Lower leg skin (tissue), 4 donors: ENCODE data around the gene FTO. TPM values are rescaled to one million over a fixed set of nuclear protein-coding genes. Genes with fewer than 3 reads are reported as not detected.

ENCODE experiments used
- DNase-seq, 2 donors: peaks; one replicate each; pipeline ENCODE4 v3.0.0-alpha.2; 2019; ENCODE audit warnings: low spot score in 2 of 2
- H3K4me3 ChIP-seq: fragments of 200-600 bp; sonication (generic); 2 replicates; pipeline ENCODE4 v1.5.1; 2017; ENCODE audit warnings: mild to moderate bottlenecking, low read depth; ENCODE audit not compliant: poor library complexity, severe bottlenecking
- POLR2A ChIP-seq, 2 donors: fragments of 450-650 bp; IDR thresholded peaks; one replicate each; pipeline ENCODE4 v1.6.1; 2016 to 2017; ENCODE audit warnings: antibody characterized with exemption in 2 of 2, mild to moderate bottlenecking in 1 of 2, moderate library complexity in 1 of 2
- WGBS, 2 donors: methylation state at CpG; one replicate each; pipeline ENCODE4 v1.1.5; 2018; 5-methylcytosine and 5-hydroxymethylcytosine counted together
- intact Hi-C: fragments of 100-400 bp; cut with DNase I; formaldehyde crosslinking; loops from one replicate; pipeline ENCODE4 v1.15.0; 2023; ENCODE audit warnings: low total_unique reads
- total RNA-seq, 4 donors: library from RNA; depleted of rRNA; stranded (reverse); fragments of >200 nt; gene quantifications; one replicate each; pipeline ENCODE4 v1.1.0, GENCODE V29; 2016
- TF ChIP-seq, protein P1 (sequence below), 3 donors: fragments of 450-650 bp; IDR thresholded peaks; one replicate each; pipeline ENCODE4 v1.5.1; 2016; ENCODE audit warnings: antibody characterized with exemption in 3 of 3, mild to moderate bottlenecking in 3 of 3, moderate library complexity in 2 of 3

Gene FTO
- total RNA-seq, 4 donors from 2014 or later = 61.2 to 88.2 (median 64.1) TPM

GRCh38 chr16:53949715-53950410 lies 245.9 kb downstream of the FTO start:
- no peak for DNase-seq
- no peak overlapping the region for H3K4me3 ChIP-seq
- intact Hi-C loops = no loop called here
- TF ChIP-seq, protein P1, sequence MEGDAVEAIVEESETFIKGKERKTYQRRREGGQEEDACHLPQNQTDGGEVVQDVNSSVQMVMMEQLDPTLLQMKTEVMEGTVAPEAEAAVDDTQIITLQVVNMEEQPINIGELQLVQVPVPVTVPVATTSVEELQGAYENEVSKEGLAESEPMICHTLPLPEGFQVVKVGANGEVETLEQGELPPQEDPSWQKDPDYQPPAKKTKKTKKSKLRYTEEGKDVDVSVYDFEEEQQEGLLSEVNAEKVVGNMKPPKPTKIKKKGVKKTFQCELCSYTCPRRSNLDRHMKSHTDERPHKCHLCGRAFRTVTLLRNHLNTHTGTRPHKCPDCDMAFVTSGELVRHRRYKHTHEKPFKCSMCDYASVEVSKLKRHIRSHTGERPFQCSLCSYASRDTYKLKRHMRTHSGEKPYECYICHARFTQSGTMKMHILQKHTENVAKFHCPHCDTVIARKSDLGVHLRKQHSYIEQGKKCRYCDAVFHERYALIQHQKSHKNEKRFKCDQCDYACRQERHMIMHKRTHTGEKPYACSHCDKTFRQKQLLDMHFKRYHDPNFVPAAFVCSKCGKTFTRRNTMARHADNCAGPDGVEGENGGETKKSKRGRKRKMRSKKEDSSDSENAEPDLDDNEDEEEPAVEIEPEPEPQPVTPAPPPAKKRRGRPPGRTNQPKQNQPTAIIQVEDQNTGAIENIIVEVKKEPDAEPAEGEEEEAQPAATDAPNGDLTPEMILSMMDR (IDR thresholded peaks at IDR 0.05) = no peak
- TF ChIP-seq POLR2A (IDR thresholded peaks at IDR 0.05) = no peak
- WGBS, 2 donors = 73 to 79% methylated on average over 6 of the region's 6 CpGs

GRCh38 chr16:53950677-53951076 lies 246.7 kb downstream of the FTO start:
- TF ChIP-seq POLR2A (IDR thresholded peaks at IDR 0.05) = no peak
- TF ChIP-seq, protein P1 (IDR thresholded peaks at IDR 0.05) = no peak
- intact Hi-C loops = no loop called here
- DNase-seq = no peak
- H3K4me3 ChIP-seq = no peak overlapping the region
- 90% methylated on average over 5 of the region's 5 CpGs for WGBS, 2 donors

GRCh38 chr16:53952215-53953208 lies 248.6 kb downstream of the FTO start:
- DNase-seq = no peak
- WGBS, 2 donors = 72 to 78% methylated on average over 7 of the region's 7 CpGs
- intact Hi-C loops = no loop called here
- TF ChIP-seq, protein P1 (IDR thresholded peaks at IDR 0.05) = no peak
- TF ChIP-seq POLR2A (IDR thresholded peaks at IDR 0.05) = no peak
- H3K4me3 ChIP-seq = no peak overlapping the region

DNA sequence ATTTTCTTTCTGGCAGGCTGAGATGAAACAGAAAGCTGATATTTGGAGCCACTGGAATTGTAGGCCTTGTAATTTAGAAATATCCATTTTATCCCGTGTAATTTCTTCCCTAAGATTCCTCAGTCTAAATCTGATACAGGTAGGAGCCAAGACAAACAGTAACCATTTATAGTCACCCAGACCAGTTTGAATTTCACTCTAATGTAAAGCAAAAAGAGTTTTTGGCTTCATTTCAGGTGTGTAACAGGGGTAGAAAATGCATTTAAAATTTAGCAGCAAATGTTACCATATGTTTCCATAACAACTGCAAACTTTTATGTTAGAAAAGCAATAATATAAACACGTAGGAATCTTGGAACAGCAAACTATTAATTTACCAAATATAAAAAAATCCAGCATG lies 249.4 kb downstream of the FTO start:
- no peak for TF ChIP-seq POLR2A (IDR thresholded peaks at IDR 0.05)
- TF ChIP-seq, protein P1 (IDR thresholded peaks at IDR 0.05) = no peak
- intact Hi-C loops = no loop called here
- H3K4me3 ChIP-seq = no peak overlapping the region
- DNase-seq = no peak
- 66 to 76% methylated on average over 2 of the region's 2 CpGs for whole genome bisulfite sequencing, 2 donors

- no peak overlapping the region for H3K4me3 ChIP-seq
- intact Hi-C loops = no loop called here
- WGBS, 2 donors = 87 to 94% methylated on average over 2 of the region's 2 CpGs
- no peak for TF ChIP-seq POLR2A (IDR thresholded peaks at IDR 0.05)
- TF ChIP-seq, protein P1 (IDR thresholded peaks at IDR 0.05) = no peak
- no peak for DNase-seq
Measured at GRCh38 chr16:53955221-53955875, 251.4 kb downstream of the FTO start.
